Trophoblast cell (in vitro differentiated cells and primary cell): Measurements from ENCODE around the gene MARS1.

Experiments
- DNase-seq, 2 donors: peaks; one replicate each; pipeline ENCODE4 v3.0.0-alpha.2; 2016
- H2AFZ ChIP-seq: 2 replicates; pipeline ENCODE4 v1.6.1; 2013; ENCODE audit warnings: low read length, moderate library complexity, mild to moderate bottlenecking; ENCODE audit not compliant: insufficient read depth, poor library complexity
- H2AK5ac ChIP-seq: 2 replicates; pipeline ENCODE4 v1.6.1; 2013; ENCODE audit warnings: mild to moderate bottlenecking, low read length
- H2BK120ac ChIP-seq: 2 replicates; pipeline ENCODE4 v1.6.1; 2013; ENCODE audit warnings: low read length, mild to moderate bottlenecking, moderate library complexity; ENCODE audit not compliant: insufficient read depth, poor library complexity
- H2BK12ac ChIP-seq: 2 replicates; pipeline ENCODE4 v1.6.1; 2013; ENCODE audit warnings: mild to moderate bottlenecking, low read length, moderate library complexity
- H2BK5ac ChIP-seq: 2 replicates; pipeline ENCODE4 v1.6.1; 2013; ENCODE audit warnings: low read length, low read depth, moderate library complexity, mild to moderate bottlenecking; ENCODE audit not compliant: poor library complexity
- H3K14ac ChIP-seq: 2 replicates; pipeline ENCODE4 v1.6.1; 2013; ENCODE audit warnings: mild to moderate bottlenecking, low read length
- H3K18ac ChIP-seq: 2 replicates; pipeline ENCODE4 v1.6.1; 2013; ENCODE audit warnings: mild to moderate bottlenecking, low read length
- H3K23ac ChIP-seq: 2 replicates; pipeline ENCODE4 v1.6.1; 2013; ENCODE audit warnings: low read length
- H3K27ac ChIP-seq: 2 replicates; pipeline ENCODE4 v1.5.1; 2013; ENCODE audit warnings: low read depth, mild to moderate bottlenecking, inconsistent platforms, low read length, moderate library complexity
- H3K27me3 ChIP-seq: 2 replicates; pipeline ENCODE4 v1.6.1; 2013; ENCODE audit warnings: inconsistent platforms, mild to moderate bottlenecking, low read length, moderate library complexity; ENCODE audit not compliant: insufficient read depth
- H3K36me3 ChIP-seq, 2 experiments: 1 replicate in 1 of 2; 2 replicates in 1 of 2; pipeline ENCODE4 v1.6.1; 2013; ENCODE audit warnings: low read length in 2 of 2, mild to moderate bottlenecking in 2 of 2, moderate library complexity in 1 of 2; ENCODE audit not compliant: insufficient read depth in 2 of 2, control insufficient read depth in 1 of 2
- H3K4ac ChIP-seq: 2 replicates; pipeline ENCODE4 v1.6.1; 2013; ENCODE audit warnings: low read depth, mild to moderate bottlenecking, low read length, moderate library complexity
- H3K4me1 ChIP-seq, 2 experiments: 1 replicate in 1 of 2; 2 replicates in 1 of 2; pipeline ENCODE4 v1.6.1; 2013; ENCODE audit warnings: low read length in 2 of 2, mild to moderate bottlenecking in 2 of 2, moderate library complexity in 1 of 2; ENCODE audit not compliant: insufficient read depth in 2 of 2, control insufficient read depth in 1 of 2
- H3K4me2 ChIP-seq: 2 replicates; pipeline ENCODE4 v1.6.1; 2013; ENCODE audit warnings: inconsistent platforms, mild to moderate bottlenecking, low read length, moderate library complexity
- H3K4me3 ChIP-seq: 2 replicates; pipeline ENCODE4 v1.5.1; 2013; ENCODE audit warnings: mild to moderate bottlenecking, low read depth, low read length, inconsistent platforms
- H3K79me1 ChIP-seq: one replicate; pipeline ENCODE4 v1.6.1; 2013; ENCODE audit warnings: low read length
- H3K79me2 ChIP-seq: 2 replicates; pipeline ENCODE4 v1.6.1; 2013; ENCODE audit warnings: low read length, mild to moderate bottlenecking; ENCODE audit not compliant: control insufficient read depth, insufficient read depth, poor library complexity
- H3K9ac ChIP-seq: 2 replicates; pipeline ENCODE4 v1.6.1; 2013; ENCODE audit warnings: mild to moderate bottlenecking, low read length
- H3K9me3 ChIP-seq: 2 replicates; pipeline ENCODE4 v1.6.1; 2013; ENCODE audit warnings: low read depth, mild to moderate bottlenecking, control low read depth, inconsistent platforms, low read length; ENCODE audit not compliant: insufficient read depth
- H4K12ac ChIP-seq: 2 replicates; pipeline ENCODE4 v1.6.1; 2013; ENCODE audit warnings: low read depth, mild to moderate bottlenecking, low read length, moderate library complexity
- H4K8ac ChIP-seq: 2 replicates; pipeline ENCODE4 v1.6.1; 2013; ENCODE audit warnings: low read depth, mild to moderate bottlenecking, low read length, moderate library complexity
- H4K91ac ChIP-seq: one replicate; pipeline ENCODE4 v1.6.1; 2013; ENCODE audit warnings: low read depth, mild to moderate bottlenecking, low read length, moderate library complexity
- WGBS: extraction: QIAGEN DNeasy Blood & Tissue Kit; methylation state at CpG from one replicate; pipeline ENCODE4 v1.1.7; 2013; ENCODE audit warnings: missing lambda C conversion rate; ENCODE audit not compliant: insufficient read length, insufficient coverage; ENCODE audit errors: extremely low coverage; 5-methylcytosine and 5-hydroxymethylcytosine counted together

MARS1 gene

DNA sequence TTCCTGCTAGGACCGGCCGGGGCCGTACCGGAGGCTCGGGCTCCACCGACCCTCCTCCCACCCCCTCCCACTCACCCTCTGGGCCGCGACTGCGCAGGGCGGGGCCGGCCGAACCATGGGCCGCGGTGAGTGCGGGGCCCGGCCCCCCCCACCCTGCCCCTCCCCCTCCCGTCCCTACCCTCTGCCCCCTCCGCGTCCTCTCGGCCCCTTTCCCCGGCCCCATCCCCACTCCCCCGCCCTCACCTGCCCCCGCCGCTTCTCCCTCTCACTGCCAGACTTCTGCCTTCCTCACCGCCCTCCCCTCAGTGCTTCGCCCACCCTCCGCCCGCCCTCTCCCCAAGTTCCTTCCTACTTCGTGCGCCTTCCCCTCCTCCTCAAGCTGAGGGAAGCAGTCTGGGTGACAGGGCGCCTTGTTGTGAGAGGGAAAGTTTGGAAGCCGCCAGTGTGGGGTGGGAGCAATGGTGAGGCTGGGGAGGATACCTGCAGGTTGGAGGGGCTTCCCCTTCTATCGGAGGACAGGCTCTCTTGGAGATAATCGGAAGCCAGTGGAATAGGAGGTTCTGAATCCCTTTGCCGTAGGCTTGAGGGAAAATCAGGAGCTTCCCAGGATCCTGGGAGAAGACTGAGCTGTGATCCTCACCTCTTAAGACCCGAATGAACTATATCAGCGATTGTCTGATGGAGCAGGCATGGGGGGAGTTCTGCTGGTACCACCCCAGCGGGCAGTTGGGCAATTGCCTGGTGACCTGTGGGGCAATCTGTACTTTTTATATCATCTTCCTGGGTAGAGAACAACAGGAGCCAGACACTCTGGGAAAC lies 35.2 kb downstream of the MARS1 start:
- H3K9ac ChIP-seq = peak overlapping the region; percentile 67
- peaks cover 22 to 30% of the 10 kb centered on the region in 2 experiments for H3K4me1 ChIP-seq
- no peaks in the 10 kb centered on the region for H3K9me3 ChIP-seq
- peak overlapping the region; percentile 19 for H2AK5ac ChIP-seq
- H3K79me2 ChIP-seq = peaks cover 23% of the 10 kb centered on the region
- peak overlapping the region; percentile 69 for H2AFZ ChIP-seq
- H2BK12ac ChIP-seq = peak overlapping the region; percentile 12
- peak overlapping the region; percentile 80 for H4K8ac ChIP-seq
- H2BK5ac ChIP-seq = peak overlapping the region; percentile 85
- no peaks in the 10 kb centered on the region for H3K27me3 ChIP-seq
- peaks cover 33% of the 10 kb centered on the region for H3K79me1 ChIP-seq
- peak overlapping the region; percentile 67 for H3K18ac ChIP-seq
- peak overlapping the region; percentile 85 for H3K4me3 ChIP-seq
- peak overlapping the region; percentile 91 for H4K91ac ChIP-seq
- no CpG with 5 or more reads among the region's 38 CpGs for WGBS
- H3K4me2 ChIP-seq = peak overlapping the region; percentile 84
- H2BK120ac ChIP-seq = peak overlapping the region; percentile 76
- peak overlapping the region; percentile 80 for H3K4ac ChIP-seq
- peak overlapping the region; percentile 98 for H3K27ac ChIP-seq
- no peak overlapping the region for H3K23ac ChIP-seq
- peak overlapping the region; percentile 61 for H4K12ac ChIP-seq
- peak overlapping the region; percentile 68 for H3K14ac ChIP-seq
- DNase-seq = peak in 1 of 2 donors; percentile 32
- peaks cover 36 to 45% of the 10 kb centered on the region in 2 experiments for H3K36me3 ChIP-seq

GRCh38 chr12:57523706-57524614 lies 36.1 kb downstream of the MARS1 start:
- Histone ChIP-seq H3K27ac (peak overlapping the region; percentile 69), H2AFZ (no peak overlapping the region), H4K12ac (no peak overlapping the region), H3K18ac (peak overlapping the region; percentile 38), H3K4me3 (peak overlapping the region; percentile 74), H3K9me3 (no peaks in the 10 kb centered on the region), H3K14ac (peak overlapping the region; percentile 14), H3K4me1 (peaks cover 22 to 30% of the 10 kb centered on the region in 2 experiments), H2AK5ac (peak overlapping the region; percentile 19), H3K4ac (peak overlapping the region; percentile 80), H3K36me3 (peaks cover 44 to 49% of the 10 kb centered on the region in 2 experiments), H2BK12ac (no peak overlapping the region), H3K9ac (no peak overlapping the region), H2BK5ac (no peak overlapping the region), H3K27me3 (no peaks in the 10 kb centered on the region), H3K79me2 (peaks cover 23% of the 10 kb centered on the region), H3K79me1 (peaks cover 33% of the 10 kb centered on the region), H4K91ac (peak overlapping the region; percentile 82), H4K8ac (no peak overlapping the region), H3K4me2 (peak overlapping the region; percentile 78), H3K23ac (no peak overlapping the region), H2BK120ac (no peak overlapping the region)
- WGBS = no CpG with 5 or more reads among the region's 14 CpGs
- DNase-seq = no peak

GRCh38 chr12:57524814-57525614 lies 37.1 kb downstream of the MARS1 start:
- no peak overlapping the region for H3K4me2 ChIP-seq
- H3K36me3 ChIP-seq = peaks cover 51 to 56% of the 10 kb centered on the region in 2 experiments
- H3K4me3 ChIP-seq = no peak overlapping the region
- H3K9ac ChIP-seq = no peak overlapping the region
- no peak overlapping the region for H2BK12ac ChIP-seq
- peaks cover 16% of the 10 kb centered on the region for H3K79me2 ChIP-seq
- H2BK120ac ChIP-seq = no peak overlapping the region
- H3K14ac ChIP-seq = no peak overlapping the region
- H4K91ac ChIP-seq = no peak overlapping the region
- no peak overlapping the region for H2BK5ac ChIP-seq
- H3K4ac ChIP-seq = no peak overlapping the region
- no CpG with 5 or more reads among the region's 11 CpGs for WGBS
- no peak overlapping the region for H3K27ac ChIP-seq
- H3K18ac ChIP-seq = no peak overlapping the region
- H3K79me1 ChIP-seq = peaks cover 27% of the 10 kb centered on the region
- H3K27me3 ChIP-seq = no peaks in the 10 kb centered on the region
- H3K23ac ChIP-seq = no peak overlapping the region
- H2AFZ ChIP-seq = no peak overlapping the region
- no peaks in the 10 kb centered on the region for H3K9me3 ChIP-seq
- DNase-seq = no peak
- peaks cover 22 to 27% of the 10 kb centered on the region in 2 experiments for H3K4me1 ChIP-seq
- no peak overlapping the region for H2AK5ac ChIP-seq
- H4K12ac ChIP-seq = no peak overlapping the region
- no peak overlapping the region for H4K8ac ChIP-seq
